Measurements from ENCODE around the gene RTN4.

GRCh38 chr2:54952425-54952824 is 97.8 kb downstream of the RTN4 start:
- TF ChIP-seq POLR2A (IDR thresholded peaks at IDR 0.05) (no peak), CTCF (IDR thresholded peaks at IDR 0.05) (no peak), EP300 (IDR thresholded peaks at IDR 0.05) (no peak)

Measured in gastroesophageal sphincter (tissue), 3 donors.